HepG2 (cell line): ENCODE results near the gene MON1A. TPM values are rescaled to one million over a fixed set of nuclear protein-coding genes. Genes with fewer than 3 reads are reported as not detected.

Source experiments
- CBFB ChIP-seq: sonication (generic); formaldehyde crosslinking; IDR thresholded peaks from 2 replicates; pipeline ENCODE4 v1.4.0; 2020; ENCODE audit warnings: missing genetic modification reagents
- CHD2 ChIP-seq: IDR thresholded peaks from 2 replicates; pipeline ENCODE4 v1.6.1; 2011; ENCODE audit warnings: low read depth, low read length, improper control_type of control experiment
- CREB1 ChIP-seq, 2 experiments: fragments of 450-650 bp in 1 of 2; IDR thresholded peaks; 2 replicates each; pipeline ENCODE4 v1.6.1; 2016 to 2017; ENCODE audit warnings: control low read depth in 1 of 2, mild to moderate bottlenecking in 1 of 2, missing compliant biosample characterization in 1 of 2, missing genetic modification characterization in 1 of 2
- DNMT1 ChIP-seq: sonication (generic); formaldehyde crosslinking; IDR thresholded peaks from 2 replicates; pipeline ENCODE4 v1.5.1; 2020; ENCODE audit warnings: mild to moderate bottlenecking, missing genetic modification reagents
- GPN1 ChIP-seq: sonication (generic); formaldehyde crosslinking; IDR thresholded peaks from 2 replicates; pipeline ENCODE4 v1.5.1; 2020; ENCODE audit warnings: missing genetic modification reagents, borderline replicate concordance
- KLF6 ChIP-seq: IDR thresholded peaks from 2 replicates; pipeline ENCODE4 v1.8.0; 2016; ENCODE audit warnings: missing biosample characterization, missing genetic modification reagents
- PLRG1 ChIP-seq: fragments of 450-650 bp; conservative IDR thresholded peaks from 2 replicates; pipeline ENCODE4 v1.6.1; 2016
- RBM22 ChIP-seq: fragments of 200-400 bp; formaldehyde crosslinking; optimal IDR thresholded peaks from 2 replicates; pipeline ENCODE3; 2017; ENCODE audit warnings: mild to moderate bottlenecking, low read length, moderate library complexity
- RORA ChIP-seq: sonication (generic); formaldehyde crosslinking; IDR thresholded peaks from 2 replicates; pipeline ENCODE4 v1.5.0; 2020; ENCODE audit warnings: mild to moderate bottlenecking, missing genetic modification reagents, moderate library complexity
- SMAD3 ChIP-seq: sonication (generic); formaldehyde crosslinking; IDR thresholded peaks from 2 replicates; pipeline ENCODE4 v1.4.0; 2020; ENCODE audit warnings: missing genetic modification reagents
- SP2 ChIP-seq: sonication (generic); formaldehyde crosslinking; IDR thresholded peaks from 2 replicates; pipeline ENCODE4 v1.5.1; 2020; ENCODE audit warnings: mild to moderate bottlenecking, missing genetic modification reagents
- TBX3 ChIP-seq: fragments of 450-650 bp; IDR thresholded peaks from 2 replicates; pipeline ENCODE4 v1.6.1; 2017; ENCODE audit warnings: antibody characterized with exemption, mild to moderate bottlenecking, inconsistent platforms, borderline replicate concordance
- ZC3H4 ChIP-seq: sonication (generic); formaldehyde crosslinking; IDR thresholded peaks from 2 replicates; pipeline ENCODE4 v1.4.0; 2020; ENCODE audit warnings: missing genetic modification reagents, borderline replicate concordance
- ZMYM2 ChIP-seq: sonication (generic); formaldehyde crosslinking; IDR thresholded peaks from 2 replicates; pipeline ENCODE4 v1.8.0; 2022; ENCODE audit warnings: mild to moderate bottlenecking, missing genetic modification reagents
- ZNF264 ChIP-seq: sonication (generic); formaldehyde crosslinking; IDR thresholded peaks from 2 replicates; pipeline ENCODE4 v1.4.0; 2020; ENCODE audit warnings: missing genetic modification reagents
- ZNF331 ChIP-seq: sonication (generic); formaldehyde crosslinking; IDR thresholded peaks from 2 replicates; pipeline ENCODE4 v1.4.0; 2020; ENCODE audit warnings: missing genetic modification reagents
- ZNF746 ChIP-seq: sonication (generic); formaldehyde crosslinking; IDR thresholded peaks from 2 replicates; pipeline ENCODE4 v1.8.0; 2022; ENCODE audit warnings: mild to moderate bottlenecking, missing genetic modification reagents
- ZNF772 ChIP-seq: sonication (generic); formaldehyde crosslinking; IDR thresholded peaks from 2 replicates; pipeline ENCODE4 v1.5.0; 2020; ENCODE audit warnings: mild to moderate bottlenecking, missing genetic modification reagents
- polyA plus RNA-seq, 8 experiments: library from polyadenylated mRNA; depleted of rRNA in 3 of 8; stranded (reverse) in 7 of 8; unstranded in 1 of 8; fragments of >200 nt; fragmentation: Illumina TruSeq in 4 of 8; extraction: Trizol in 4 of 8; gene quantifications; 2 replicates each; pipeline versions ENCODE4 v1.2.1 to v1.2.3, GENCODE V29; 2011 to 2016; ENCODE audit warnings: low read depth in 4 of 8, missing spikeins in 1 of 8, mixed read lengths in 1 of 8; ENCODE audit not compliant: insufficient read depth in 1 of 8
- total RNA-seq, 5 experiments: library from RNA; depleted of rRNA; stranded (reverse); fragments of >200 nt; fragmentation: Illumina TruSeq; extraction: Trizol; gene quantifications; 2 replicates each; pipeline ENCODE4 v1.2.3, GENCODE V29; 2016; ENCODE audit warnings: low read depth in 1 of 5
- TF ChIP-seq, protein P1 (sequence below): sonication (generic); formaldehyde crosslinking; IDR thresholded peaks from 2 replicates; pipeline ENCODE4 v1.5.0; 2020; ENCODE audit warnings: missing genetic modification reagents
- TF ChIP-seq, protein P2 (sequence below): sonication (generic); formaldehyde crosslinking; IDR thresholded peaks from 2 replicates; pipeline ENCODE4 v1.4.0; 2020; ENCODE audit warnings: mild to moderate bottlenecking, missing genetic modification reagents, borderline replicate concordance
- TF ChIP-seq, protein P3 (sequence below): sonication (generic); formaldehyde crosslinking; IDR thresholded peaks from 2 replicates; pipeline ENCODE4 v1.4.0; 2020; ENCODE audit warnings: missing genetic modification reagents
- TF ChIP-seq, protein P4 (sequence below): sonication (generic); formaldehyde crosslinking; IDR thresholded peaks from 2 replicates; pipeline ENCODE4 v1.4.0; 2020; ENCODE audit warnings: mild to moderate bottlenecking, low read depth, missing genetic modification reagents

Gene MON1A
- total and polyA plus RNA-seq, 2 of the 13 experiments (the other 11 are each of a cell fraction or from before 2014, with no cell fraction given), result 4.6 to 9.0 TPM

DNA sequence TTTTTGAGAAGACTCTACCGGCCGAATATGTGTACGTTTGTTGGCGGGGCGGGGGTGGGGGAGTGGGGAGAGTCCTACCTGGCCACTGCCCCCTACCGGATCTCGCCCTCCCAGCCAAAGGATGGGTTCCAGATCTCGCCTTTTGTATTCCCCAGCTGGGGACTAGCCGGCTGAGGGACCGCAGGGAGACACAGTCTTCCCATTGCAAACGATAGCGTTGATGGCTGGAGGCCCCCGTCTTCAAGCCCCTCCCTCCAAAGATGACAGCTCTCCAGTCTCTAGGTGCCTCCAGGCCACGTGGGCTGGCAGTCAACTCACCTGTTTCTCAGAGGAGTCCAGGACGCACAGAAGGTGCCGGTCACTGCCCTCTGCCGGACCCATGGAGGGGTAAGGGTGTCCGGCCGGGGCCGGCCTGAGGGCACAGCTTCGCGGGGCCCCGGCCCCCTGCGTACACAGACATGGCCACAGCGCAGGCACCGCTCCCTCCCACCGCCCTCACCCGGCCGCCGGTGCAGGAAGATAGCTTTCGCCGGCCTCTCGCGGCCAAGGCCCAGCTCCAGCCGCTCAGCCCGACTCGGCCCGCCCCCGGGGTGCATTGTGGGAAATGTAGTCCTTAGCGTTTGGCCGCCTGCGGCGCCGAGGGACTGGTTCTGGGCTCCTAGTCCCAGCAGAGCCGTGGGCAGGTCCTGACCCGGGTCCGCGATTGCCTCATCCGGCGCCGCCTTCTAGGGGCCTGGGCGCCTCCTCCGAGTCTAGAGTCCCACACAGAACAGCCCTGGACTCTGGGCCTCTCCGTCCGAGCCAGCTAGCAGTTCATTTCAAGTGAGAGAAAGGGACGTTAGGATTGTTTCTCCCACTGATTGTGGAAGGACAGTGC, at the start of gene MON1A (continued):
- TF ChIP-seq CREB1 (IDR thresholded peaks at IDR 0.05) (no peak), CREB1 (CRISPR knock-in tag; IDR thresholded peaks at IDR 0.05) (0 out of 2 replicates have a peak, but pooled peaks have one; percentile 18), DNMT1 (CRISPR knock-in tag) (no peak), ZNF264 (peak; percentile 72), GPN1 (CRISPR knock-in tag) (no peak), SP2 (CRISPR knock-in tag) (no peak), CBFB (CRISPR knock-in tag) (no peak), ZNF772 (CRISPR knock-in tag) (peak; percentile 52; the same call in 1 of the 2 replicates), ZNF331 (CRISPR knock-in tag) (0 out of 2 replicates have a peak, but pooled peaks have one; percentile 50), TBX3 (no peak), CHD2 (peak; percentile 49; the same call in 1 of the 2 replicates), RBM22 (no peak), ZNF746 (CRISPR knock-in tag) (peak; percentile 79), ZC3H4 (CRISPR knock-in tag) (no peak), KLF6 (CRISPR knock-in tag) (no peak), ZMYM2 (CRISPR knock-in tag) (no peak), PLRG1 (no peak), RORA (CRISPR knock-in tag) (no peak), SMAD3 (CRISPR knock-in tag) (peak; percentile 76; the same call in 1 of the 2 replicates)
- TF ChIP-seq, protein P1, sequence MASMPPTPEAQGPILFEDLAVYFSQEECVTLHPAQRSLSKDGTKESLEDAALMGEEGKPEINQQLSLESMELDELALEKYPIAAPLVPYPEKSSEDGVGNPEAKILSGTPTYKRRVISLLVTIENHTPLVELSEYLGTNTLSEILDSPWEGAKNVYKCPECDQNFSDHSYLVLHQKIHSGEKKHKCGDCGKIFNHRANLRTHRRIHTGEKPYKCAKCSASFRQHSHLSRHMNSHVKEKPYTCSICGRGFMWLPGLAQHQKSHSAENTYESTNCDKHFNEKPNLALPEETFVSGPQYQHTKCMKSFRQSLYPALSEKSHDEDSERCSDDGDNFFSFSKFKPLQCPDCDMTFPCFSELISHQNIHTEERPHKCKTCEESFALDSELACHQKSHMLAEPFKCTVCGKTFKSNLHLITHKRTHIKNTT, result no peak
- TF ChIP-seq, protein P2, sequence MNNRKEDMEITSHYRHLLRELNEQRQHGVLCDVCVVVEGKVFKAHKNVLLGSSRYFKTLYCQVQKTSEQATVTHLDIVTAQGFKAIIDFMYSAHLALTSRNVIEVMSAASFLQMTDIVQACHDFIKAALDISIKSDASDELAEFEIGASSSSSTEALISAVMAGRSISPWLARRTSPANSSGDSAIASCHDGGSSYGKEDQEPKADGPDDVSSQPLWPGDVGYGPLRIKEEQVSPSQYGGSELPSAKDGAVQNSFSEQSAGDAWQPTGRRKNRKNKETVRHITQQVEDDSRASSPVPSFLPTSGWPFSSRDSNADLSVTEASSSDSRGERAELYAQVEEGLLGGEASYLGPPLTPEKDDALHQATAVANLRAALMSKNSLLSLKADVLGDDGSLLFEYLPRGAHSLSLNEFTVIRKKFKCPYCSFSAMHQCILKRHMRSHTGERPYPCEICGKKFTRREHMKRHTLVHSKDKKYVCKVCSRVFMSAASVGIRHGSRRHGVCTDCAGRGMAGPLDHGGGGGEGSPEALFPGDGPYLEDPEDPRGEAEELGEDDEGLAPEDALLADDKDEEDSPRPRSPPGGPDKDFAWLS (CRISPR knock-in tag), result no peak
- TF ChIP-seq, protein P3, sequence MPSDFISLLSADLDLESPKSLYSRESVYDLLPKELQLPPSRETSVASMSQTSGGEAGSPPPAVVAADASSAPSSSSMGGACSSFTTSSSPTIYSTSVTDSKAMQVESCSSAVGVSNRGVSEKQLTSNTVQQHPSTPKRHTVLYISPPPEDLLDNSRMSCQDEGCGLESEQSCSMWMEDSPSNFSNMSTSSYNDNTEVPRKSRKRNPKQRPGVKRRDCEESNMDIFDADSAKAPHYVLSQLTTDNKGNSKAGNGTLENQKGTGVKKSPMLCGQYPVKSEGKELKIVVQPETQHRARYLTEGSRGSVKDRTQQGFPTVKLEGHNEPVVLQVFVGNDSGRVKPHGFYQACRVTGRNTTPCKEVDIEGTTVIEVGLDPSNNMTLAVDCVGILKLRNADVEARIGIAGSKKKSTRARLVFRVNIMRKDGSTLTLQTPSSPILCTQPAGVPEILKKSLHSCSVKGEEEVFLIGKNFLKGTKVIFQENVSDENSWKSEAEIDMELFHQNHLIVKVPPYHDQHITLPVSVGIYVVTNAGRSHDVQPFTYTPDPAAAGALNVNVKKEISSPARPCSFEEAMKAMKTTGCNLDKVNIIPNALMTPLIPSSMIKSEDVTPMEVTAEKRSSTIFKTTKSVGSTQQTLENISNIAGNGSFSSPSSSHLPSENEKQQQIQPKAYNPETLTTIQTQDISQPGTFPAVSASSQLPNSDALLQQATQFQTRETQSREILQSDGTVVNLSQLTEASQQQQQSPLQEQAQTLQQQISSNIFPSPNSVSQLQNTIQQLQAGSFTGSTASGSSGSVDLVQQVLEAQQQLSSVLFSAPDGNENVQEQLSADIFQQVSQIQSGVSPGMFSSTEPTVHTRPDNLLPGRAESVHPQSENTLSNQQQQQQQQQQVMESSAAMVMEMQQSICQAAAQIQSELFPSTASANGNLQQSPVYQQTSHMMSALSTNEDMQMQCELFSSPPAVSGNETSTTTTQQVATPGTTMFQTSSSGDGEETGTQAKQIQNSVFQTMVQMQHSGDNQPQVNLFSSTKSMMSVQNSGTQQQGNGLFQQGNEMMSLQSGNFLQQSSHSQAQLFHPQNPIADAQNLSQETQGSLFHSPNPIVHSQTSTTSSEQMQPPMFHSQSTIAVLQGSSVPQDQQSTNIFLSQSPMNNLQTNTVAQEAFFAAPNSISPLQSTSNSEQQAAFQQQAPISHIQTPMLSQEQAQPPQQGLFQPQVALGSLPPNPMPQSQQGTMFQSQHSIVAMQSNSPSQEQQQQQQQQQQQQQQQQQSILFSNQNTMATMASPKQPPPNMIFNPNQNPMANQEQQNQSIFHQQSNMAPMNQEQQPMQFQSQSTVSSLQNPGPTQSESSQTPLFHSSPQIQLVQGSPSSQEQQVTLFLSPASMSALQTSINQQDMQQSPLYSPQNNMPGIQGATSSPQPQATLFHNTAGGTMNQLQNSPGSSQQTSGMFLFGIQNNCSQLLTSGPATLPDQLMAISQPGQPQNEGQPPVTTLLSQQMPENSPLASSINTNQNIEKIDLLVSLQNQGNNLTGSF (CRISPR knock-in tag), result no peak; the same call in 1 of the 2 replicates
- TF ChIP-seq, protein P4, sequence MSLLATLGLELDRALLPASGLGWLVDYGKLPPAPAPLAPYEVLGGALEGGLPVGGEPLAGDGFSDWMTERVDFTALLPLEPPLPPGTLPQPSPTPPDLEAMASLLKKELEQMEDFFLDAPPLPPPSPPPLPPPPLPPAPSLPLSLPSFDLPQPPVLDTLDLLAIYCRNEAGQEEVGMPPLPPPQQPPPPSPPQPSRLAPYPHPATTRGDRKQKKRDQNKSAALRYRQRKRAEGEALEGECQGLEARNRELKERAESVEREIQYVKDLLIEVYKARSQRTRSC (CRISPR knock-in tag), result no peak
